NCI-H2196 (cell line): ENCODE measurements around the gene PLEKHG7.

Experiments
- DNase-seq: peaks from one replicate; lab custom pipeline; 2025; ENCODE audit not compliant: unreplicated experiment; lab: John Stamatoyannopoulos, UW

The PLEKHG7 gene

DNA sequence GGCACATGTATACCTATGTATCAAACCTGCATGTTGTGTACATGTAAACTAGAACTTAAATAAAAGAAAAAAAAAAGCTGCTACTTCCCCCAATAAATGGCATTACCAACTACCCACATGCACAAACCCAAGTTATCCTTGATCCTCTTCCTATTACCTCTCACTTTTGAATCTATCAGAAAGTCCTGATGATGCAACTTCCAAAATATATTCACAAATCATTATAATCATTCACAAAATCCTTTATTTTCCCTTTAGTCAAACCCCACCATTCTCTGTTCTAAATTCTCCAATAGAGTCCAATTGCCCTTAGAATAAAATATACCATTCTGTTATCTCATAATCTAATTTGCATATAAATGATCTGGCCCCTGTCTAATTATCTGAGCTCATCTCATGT, 92.0 kb downstream of the PLEKHG7 start:
- no peak for DNase-seq

DNA sequence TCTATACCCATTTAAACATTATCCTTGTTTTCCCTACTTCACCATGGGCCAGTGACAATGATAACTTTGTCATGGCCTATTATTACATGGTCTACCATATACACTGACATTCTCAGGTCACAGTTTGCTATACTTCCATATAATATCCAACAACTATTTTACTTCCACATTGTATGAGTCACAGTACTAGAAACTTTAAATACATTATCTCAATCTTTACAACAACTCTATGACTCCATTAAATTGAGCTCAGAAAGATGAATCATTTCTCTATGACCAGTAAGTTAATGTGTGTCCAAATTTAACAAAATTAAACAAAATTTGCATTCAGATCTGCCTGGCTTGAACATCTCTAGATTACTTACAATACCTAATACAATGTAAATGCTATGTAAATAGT, 93.9 kb downstream of the PLEKHG7 start:
- DNase-seq: no peak

DNA sequence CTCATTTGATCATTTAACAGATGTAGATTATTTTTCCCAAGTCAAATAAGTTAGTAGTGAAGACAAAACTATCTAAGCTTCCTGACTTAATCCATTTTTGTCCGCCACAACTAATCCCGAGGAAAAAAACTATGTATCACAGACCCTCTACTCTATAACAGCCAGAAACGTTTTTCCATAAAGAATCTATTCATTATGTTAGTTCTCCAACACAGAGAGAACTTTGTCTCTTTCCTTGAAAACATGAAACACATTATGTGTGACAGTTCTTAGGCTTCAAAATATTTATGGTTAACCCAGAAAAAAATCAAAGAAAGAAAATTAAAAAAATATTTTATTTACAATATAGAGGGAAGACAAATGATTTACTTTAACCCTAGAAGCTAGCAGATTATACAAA, 100.1 kb downstream of the PLEKHG7 start:
- DNase-seq: no peak

DNA sequence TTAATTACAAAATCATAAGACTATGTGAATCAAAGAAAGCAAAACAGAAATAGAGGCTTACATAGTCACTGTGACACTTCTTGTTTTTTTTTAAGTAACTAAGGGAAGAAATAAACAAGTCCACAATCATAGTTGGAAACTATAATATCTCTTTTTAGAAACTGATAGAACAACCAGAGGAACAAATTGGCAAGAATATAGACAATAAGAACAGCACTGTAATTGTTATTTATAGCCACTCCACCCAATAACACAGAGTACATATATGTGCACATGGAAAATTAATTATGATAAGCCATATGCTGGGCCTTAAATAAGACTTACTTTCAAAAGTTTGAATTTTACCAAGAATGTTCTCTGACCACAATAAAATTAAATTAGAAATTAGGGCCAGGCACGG, 101.1 kb downstream of the PLEKHG7 start:
- DNase-seq: no peak

GRCh38 chr12:92810370-92810769, 107.6 kb downstream of the PLEKHG7 start:
- no peak for DNase-seq

DNA sequence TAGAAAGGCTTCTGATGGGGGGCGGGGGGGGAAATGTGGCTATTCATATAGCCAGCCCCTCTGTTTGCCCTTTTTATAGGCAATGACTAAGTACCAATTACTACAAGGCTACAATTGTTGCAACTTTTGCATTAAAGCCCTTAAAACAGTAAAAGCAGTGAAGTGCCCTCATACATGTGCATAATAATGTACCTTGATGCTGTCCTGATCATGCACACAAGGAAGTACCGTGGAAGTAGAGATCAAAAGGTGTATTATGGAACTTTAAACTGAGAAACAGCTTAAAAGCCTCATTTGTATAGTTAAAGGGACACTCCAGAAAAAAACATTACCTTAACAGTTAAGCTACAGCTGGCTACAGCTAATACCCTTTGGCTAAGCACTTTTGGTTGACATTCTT, 111.8 kb downstream of the PLEKHG7 start:
- DNase-seq: no peak

DNA sequence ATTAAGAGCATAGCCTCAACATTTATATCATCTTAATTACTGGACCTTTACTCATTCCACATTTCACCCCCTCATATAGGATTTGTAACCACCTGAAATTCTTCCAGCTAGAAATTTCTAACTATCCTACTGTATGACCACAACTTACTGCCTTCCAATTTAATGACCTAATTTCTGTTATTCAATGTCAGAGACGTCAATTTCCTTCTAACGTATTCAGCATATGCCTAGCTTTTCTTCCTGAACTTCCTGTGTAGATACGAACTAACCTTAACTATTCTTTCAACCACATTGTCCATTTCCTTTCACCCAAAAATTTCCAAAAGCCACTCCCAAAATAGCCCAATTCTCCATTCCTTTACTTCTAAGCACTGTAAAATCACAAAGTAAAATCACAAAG, 118.4 kb downstream of the PLEKHG7 start:
- no peak for DNase-seq
